ENCODE data around the gene FANCM.

DNA sequence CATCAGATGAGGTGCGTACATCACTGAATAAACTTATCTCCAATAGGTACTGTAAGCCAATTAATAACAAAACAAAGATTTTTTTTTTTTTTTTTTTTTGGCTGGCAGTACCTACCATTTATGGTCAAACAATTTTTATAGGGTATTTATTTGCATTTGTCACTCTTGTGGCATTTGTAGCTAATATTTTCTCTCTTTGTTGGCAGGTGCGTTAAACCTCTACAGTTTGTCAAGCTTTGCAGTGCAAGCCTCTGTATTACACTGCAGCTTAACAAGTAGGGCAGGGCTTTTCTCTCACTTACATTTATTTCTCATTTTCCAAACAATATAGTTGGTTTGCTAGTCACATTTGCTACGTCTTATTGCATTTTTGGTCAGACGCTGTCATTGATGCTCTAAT lies 39.5 kb upstream of the FANCM start:
- TF ChIP-seq, protein P1, sequence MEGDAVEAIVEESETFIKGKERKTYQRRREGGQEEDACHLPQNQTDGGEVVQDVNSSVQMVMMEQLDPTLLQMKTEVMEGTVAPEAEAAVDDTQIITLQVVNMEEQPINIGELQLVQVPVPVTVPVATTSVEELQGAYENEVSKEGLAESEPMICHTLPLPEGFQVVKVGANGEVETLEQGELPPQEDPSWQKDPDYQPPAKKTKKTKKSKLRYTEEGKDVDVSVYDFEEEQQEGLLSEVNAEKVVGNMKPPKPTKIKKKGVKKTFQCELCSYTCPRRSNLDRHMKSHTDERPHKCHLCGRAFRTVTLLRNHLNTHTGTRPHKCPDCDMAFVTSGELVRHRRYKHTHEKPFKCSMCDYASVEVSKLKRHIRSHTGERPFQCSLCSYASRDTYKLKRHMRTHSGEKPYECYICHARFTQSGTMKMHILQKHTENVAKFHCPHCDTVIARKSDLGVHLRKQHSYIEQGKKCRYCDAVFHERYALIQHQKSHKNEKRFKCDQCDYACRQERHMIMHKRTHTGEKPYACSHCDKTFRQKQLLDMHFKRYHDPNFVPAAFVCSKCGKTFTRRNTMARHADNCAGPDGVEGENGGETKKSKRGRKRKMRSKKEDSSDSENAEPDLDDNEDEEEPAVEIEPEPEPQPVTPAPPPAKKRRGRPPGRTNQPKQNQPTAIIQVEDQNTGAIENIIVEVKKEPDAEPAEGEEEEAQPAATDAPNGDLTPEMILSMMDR (conservative IDR thresholded peaks at IDR 0.05; ENCODE audit: low read depth, low read length), result no peak
- TF ChIP-seq EZH2 (IDR thresholded peaks at IDR 0.05; ENCODE audit: borderline replicate concordance, low read depth, low read length, poor library complexity, severe bottlenecking), result no peak

Measured in A673 (cell line).